CD4-positive, alpha-beta T cell treated with Interferon gamma for 1 hour (primary cell): ENCODE results near the gene PTPRD.

ENCODE experiments used
- DNase-seq: peaks from one replicate; pipeline ENCODE4 v3.0.0-alpha.2; 2020

PTPRD gene

GRCh38 chr9:8845808-8846207, 1767.0 kb downstream of the PTPRD start:
- no peak for DNase-seq

- DNase-seq = no peak
Observed at GRCh38 chr9:8845376-8845775, 1767.4 kb downstream of the PTPRD start.

GRCh38 chr9:8844549-8844948, 1768.3 kb downstream of the PTPRD start:
- no peak for DNase-seq

- no peak for DNase-seq
Observed at GRCh38 chr9:8842402-8843193, 1770.2 kb downstream of the PTPRD start.

- no peak for DNase-seq
Observed at GRCh38 chr9:8838136-8838535, 1774.7 kb downstream of the PTPRD start.

- DNase-seq = no peak
Observed at GRCh38 chr9:8835291-8835690, 1777.5 kb downstream of the PTPRD start.

- DNase-seq = no peak
Observed at GRCh38 chr9:8832955-8833354, 1779.8 kb downstream of the PTPRD start.

- DNase-seq = no peak
Observed at GRCh38 chr9:8832386-8832785, 1780.4 kb downstream of the PTPRD start.

- DNase-seq = no peak
Observed at GRCh38 chr9:8831568-8831967, 1781.2 kb downstream of the PTPRD start.

GRCh38 chr9:8826281-8826680, 1786.5 kb downstream of the PTPRD start:
- DNase-seq = no peak

- DNase-seq = no peak
Observed at GRCh38 chr9:8825585-8826147, 1787.1 kb downstream of the PTPRD start.

- no peak for DNase-seq
Observed at GRCh38 chr9:8823131-8823895, 1789.5 kb downstream of the PTPRD start.

- DNase-seq = no peak
Observed at GRCh38 chr9:8822667-8823025, 1790.2 kb downstream of the PTPRD start.

GRCh38 chr9:8821910-8822666, 1790.7 kb downstream of the PTPRD start:
- no peak for DNase-seq

GRCh38 chr9:8817335-8817734, 1795.5 kb downstream of the PTPRD start:
- no peak for DNase-seq

GRCh38 chr9:8816361-8816760, 1796.4 kb downstream of the PTPRD start:
- DNase-seq = no peak

GRCh38 chr9:8815931-8816330, 1796.9 kb downstream of the PTPRD start:
- DNase-seq = no peak

GRCh38 chr9:8815219-8815618, 1797.6 kb downstream of the PTPRD start:
- no peak for DNase-seq

GRCh38 chr9:8812888-8813287, 1799.9 kb downstream of the PTPRD start:
- DNase-seq = no peak

GRCh38 chr9:8809741-8810140, 1803.1 kb downstream of the PTPRD start:
- DNase-seq = no peak

- DNase-seq = no peak
Observed at GRCh38 chr9:8806150-8806549, 1806.7 kb downstream of the PTPRD start.

- no peak for DNase-seq
Observed at GRCh38 chr9:8804613-8805012, 1808.2 kb downstream of the PTPRD start.

GRCh38 chr9:8802242-8802641, 1810.6 kb downstream of the PTPRD start:
- DNase-seq = no peak
